ENCODE results near the gene RALGPS1. TPM values are rescaled to one million over a fixed set of nuclear protein-coding genes. Genes with fewer than 3 reads are reported as not detected.

Gene RALGPS1
- polyA plus RNA-seq, 2 of the 4 experiments (the other 2 are of a cell fraction), result 5.0 to 7.9 TPM

DNA sequence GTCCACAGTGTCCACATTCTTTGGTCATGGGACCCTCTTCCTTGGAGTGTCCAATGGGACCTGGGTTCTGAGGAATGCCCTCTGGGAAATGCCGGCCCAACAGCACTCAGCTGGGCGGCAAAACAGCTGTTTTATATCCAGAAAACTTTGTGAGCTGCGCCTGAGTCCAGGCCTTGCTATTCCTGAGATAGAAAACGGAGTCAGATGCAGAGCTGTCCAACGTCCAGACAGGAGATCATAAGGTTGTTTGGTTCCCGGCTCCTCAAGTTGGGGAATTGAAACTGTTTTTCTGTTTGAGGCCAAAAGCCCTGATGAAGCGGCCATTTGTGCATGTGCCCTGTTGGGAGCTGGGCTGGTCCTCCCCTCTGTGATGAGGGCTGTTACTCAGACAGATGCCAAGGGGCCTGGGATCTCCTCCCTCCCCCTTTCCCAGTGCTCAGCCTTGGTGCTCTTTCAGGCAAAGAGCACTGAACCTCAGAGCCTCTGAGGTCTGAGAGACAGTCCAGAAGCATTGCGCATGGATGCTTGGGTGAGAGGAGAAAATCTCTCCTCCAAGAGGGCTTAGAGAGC lies 283.4 kb downstream of the RALGPS1 start:
- no peak overlapping the region for H3K4me2 ChIP-seq
- ATAC-seq (no peak), DNase-seq (ENCODE audit: low read depth in 1 of 2, low spot score in 1 of 2) (no peak), FAIRE-seq (no peak)
- TF ChIP-seq ZNF302 (CRISPR knock-in tag; IDR thresholded peaks at IDR 0.05), result no peak
- TF ChIP-seq EHF (CRISPR knock-in tag; IDR thresholded peaks at IDR 0.05), result no peak
- TF ChIP-seq NPAS2 (CRISPR knock-in tag; IDR thresholded peaks at IDR 0.05; ENCODE audit: borderline replicate concordance), result no peak
- no peak for TF ChIP-seq FOXS1 (CRISPR knock-in tag; IDR thresholded peaks at IDR 0.05)
- no peak for TF ChIP-seq EHMT2 (IDR thresholded peaks at IDR 0.05; ENCODE audit: low read depth)
- no peak for TF ChIP-seq CEBPB (IDR thresholded peaks at IDR 0.05)
- TF ChIP-seq HDAC2 (IDR thresholded peaks at IDR 0.05), result no peak
- TF ChIP-seq TP53 (CRISPR knock-in tag; IDR thresholded peaks at IDR 0.05), result no peak
- TF ChIP-seq CHD4 (IDR thresholded peaks at IDR 0.05; ENCODE audit: borderline replicate concordance), result no peak
- no peak for TF ChIP-seq ZC3H11A (IDR thresholded peaks at IDR 0.05)
- TF ChIP-seq, protein P1, sequence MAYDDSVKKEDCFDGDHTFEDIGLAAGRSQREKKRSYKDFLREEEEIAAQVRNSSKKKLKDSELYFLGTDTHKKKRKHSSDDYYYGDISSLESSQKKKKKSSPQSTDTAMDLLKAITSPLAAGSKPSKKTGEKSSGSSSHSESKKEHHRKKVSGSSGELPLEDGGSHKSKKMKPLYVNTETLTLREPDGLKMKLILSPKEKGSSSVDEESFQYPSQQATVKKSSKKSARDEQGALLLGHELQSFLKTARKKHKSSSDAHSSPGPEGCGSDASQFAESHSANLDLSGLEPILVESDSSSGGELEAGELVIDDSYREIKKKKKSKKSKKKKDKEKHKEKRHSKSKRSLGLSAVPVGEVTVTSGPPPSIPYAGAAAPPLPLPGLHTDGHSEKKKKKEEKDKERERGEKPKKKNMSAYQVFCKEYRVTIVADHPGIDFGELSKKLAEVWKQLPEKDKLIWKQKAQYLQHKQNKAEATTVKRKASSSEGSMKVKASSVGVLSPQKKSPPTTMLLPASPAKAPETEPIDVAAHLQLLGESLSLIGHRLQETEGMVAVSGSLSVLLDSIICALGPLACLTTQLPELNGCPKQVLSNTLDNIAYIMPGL (CRISPR knock-in tag; IDR thresholded peaks at IDR 0.05; ENCODE audit: borderline replicate concordance), result no peak
- TF ChIP-seq, protein P2, sequence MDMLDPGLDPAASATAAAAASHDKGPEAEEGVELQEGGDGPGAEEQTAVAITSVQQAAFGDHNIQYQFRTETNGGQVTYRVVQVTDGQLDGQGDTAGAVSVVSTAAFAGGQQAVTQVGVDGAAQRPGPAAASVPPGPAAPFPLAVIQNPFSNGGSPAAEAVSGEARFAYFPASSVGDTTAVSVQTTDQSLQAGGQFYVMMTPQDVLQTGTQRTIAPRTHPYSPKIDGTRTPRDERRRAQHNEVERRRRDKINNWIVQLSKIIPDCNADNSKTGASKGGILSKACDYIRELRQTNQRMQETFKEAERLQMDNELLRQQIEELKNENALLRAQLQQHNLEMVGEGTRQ (IDR thresholded peaks at IDR 0.05), result no peak
- no peak for TF ChIP-seq SREBF2 (IDR thresholded peaks at IDR 0.05)
- TF ChIP-seq JUNB (IDR thresholded peaks at IDR 0.05), result no peak
- no peak for TF ChIP-seq ZSCAN20 (CRISPR knock-in tag; IDR thresholded peaks at IDR 0.05)
- TF ChIP-seq, protein P3, sequence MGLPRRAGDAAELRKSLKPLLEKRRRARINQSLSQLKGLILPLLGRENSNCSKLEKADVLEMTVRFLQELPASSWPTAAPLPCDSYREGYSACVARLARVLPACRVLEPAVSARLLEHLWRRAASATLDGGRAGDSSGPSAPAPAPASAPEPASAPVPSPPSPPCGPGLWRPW (IDR thresholded peaks at IDR 0.05), result no peak
- no peak for TF ChIP-seq RAD21 (conservative IDR thresholded peaks at IDR 0.05 in 1 of 2, IDR thresholded peaks at IDR 0.05 in 1 of 2)
- TF ChIP-seq, protein P4, sequence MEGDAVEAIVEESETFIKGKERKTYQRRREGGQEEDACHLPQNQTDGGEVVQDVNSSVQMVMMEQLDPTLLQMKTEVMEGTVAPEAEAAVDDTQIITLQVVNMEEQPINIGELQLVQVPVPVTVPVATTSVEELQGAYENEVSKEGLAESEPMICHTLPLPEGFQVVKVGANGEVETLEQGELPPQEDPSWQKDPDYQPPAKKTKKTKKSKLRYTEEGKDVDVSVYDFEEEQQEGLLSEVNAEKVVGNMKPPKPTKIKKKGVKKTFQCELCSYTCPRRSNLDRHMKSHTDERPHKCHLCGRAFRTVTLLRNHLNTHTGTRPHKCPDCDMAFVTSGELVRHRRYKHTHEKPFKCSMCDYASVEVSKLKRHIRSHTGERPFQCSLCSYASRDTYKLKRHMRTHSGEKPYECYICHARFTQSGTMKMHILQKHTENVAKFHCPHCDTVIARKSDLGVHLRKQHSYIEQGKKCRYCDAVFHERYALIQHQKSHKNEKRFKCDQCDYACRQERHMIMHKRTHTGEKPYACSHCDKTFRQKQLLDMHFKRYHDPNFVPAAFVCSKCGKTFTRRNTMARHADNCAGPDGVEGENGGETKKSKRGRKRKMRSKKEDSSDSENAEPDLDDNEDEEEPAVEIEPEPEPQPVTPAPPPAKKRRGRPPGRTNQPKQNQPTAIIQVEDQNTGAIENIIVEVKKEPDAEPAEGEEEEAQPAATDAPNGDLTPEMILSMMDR (IDR thresholded peaks at IDR 0.05), result no peak
- no peak for TF ChIP-seq JUN (IDR thresholded peaks at IDR 0.05)
- TF ChIP-seq, protein P5, sequence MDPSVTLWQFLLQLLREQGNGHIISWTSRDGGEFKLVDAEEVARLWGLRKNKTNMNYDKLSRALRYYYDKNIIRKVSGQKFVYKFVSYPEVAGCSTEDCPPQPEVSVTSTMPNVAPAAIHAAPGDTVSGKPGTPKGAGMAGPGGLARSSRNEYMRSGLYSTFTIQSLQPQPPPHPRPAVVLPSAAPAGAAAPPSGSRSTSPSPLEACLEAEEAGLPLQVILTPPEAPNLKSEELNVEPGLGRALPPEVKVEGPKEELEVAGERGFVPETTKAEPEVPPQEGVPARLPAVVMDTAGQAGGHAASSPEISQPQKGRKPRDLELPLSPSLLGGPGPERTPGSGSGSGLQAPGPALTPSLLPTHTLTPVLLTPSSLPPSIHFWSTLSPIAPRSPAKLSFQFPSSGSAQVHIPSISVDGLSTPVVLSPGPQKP (IDR thresholded peaks at IDR 0.05; ENCODE audit: low read depth, low read length), result no peak
- POLR2A ChIA-PET, result no interaction called here
- peaks cover 17% of the 10 kb centered on the region for H3K4me1 ChIP-seq
- CTCF ChIA-PET, result interaction anchor here (0.8 to 24.1 kb wide), 22 partner anchors 8 to 333 kb away, joined by 3 to 381 read pairs (median 6); no protein-coding TSS in a partner anchor
- 80% methylated on average over 8 of the region's 8 CpGs for WGBS (ENCODE audit: missing lambda C conversion rate)
- no peak overlapping the region for H3K4me3 ChIP-seq
- no peaks in the 10 kb centered on the region for H3K9me3 ChIP-seq
- peak overlapping the region in 1 of 2 experiments; percentile 64; a peak in 1 of 6 replicates for H3K27ac ChIP-seq

DNA sequence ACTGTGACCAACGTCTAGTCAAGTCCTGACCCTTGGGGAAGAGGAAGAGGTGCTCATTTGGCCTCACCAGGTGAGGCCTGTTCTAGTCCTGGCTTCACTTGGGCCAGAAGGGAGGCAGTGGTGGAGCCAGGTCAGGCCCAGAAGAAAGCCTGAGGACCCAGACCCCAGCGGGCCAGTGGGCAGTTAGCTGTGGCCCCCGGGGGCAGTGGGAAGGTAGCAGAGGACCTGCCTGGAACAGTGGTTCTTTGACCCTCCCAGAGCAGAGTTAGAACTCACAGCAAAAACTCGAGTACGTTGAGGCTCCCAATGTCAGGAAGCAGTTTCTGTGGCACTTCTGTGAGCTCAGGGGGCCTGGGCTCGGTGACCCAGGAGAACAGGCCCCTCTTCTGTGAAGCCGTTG lies 284.0 kb downstream of the RALGPS1 start:
- Histone ChIP-seq H3K4me1 (peaks cover 17% of the 10 kb centered on the region), H3K4me3 (no peak overlapping the region), H3K4me2 (no peak overlapping the region), H3K27ac (peak overlapping the region in 1 of 2 experiments; percentile 64; a peak in 2 of 6 replicates), H3K9me3 (no peaks in the 10 kb centered on the region)
- ATAC-seq, result no peak
- no peak for TF ChIP-seq MAFK (IDR thresholded peaks at IDR 0.05; ENCODE audit: partially characterized antibody)
- no peak for TF ChIP-seq FOXS1 (CRISPR knock-in tag; IDR thresholded peaks at IDR 0.05)
- no peak for TF ChIP-seq RFX5 (IDR thresholded peaks at IDR 0.05)
- ChIA-PET CTCF (interaction anchor here (0.7 to 24.1 kb wide), 39 partner anchors 11 to 333 kb away, joined by 3 to 381 read pairs (median 4); no protein-coding TSS in a partner anchor), POLR2A (no interaction called here)
- no peak for DNase-seq (ENCODE audit: low read depth in 1 of 2, low spot score in 1 of 2)
- WGBS (ENCODE audit: missing lambda C conversion rate), result 84% methylated on average over 7 of the region's 7 CpGs
- FAIRE-seq, result no peak

All from A549 (cell line).